Central memory CD8-positive, alpha-beta T cell (primary cell): ENCODE data around the gene AQP2.

Experiments
- ATAC-seq: fragments of 150-1000 bp; cut with Tn5 transposase; replicated peaks from 2 replicates; pipeline ENCODE4 v1.10.0; 2022; ENCODE audit warnings: mild to moderate bottlenecking, moderate FRiP score, moderate number of reproducible peaks; ENCODE audit not compliant: poor library complexity, severe bottlenecking; ENCODE audit errors: extremely low read depth
- DNase-seq, 2 donors: peaks; one replicate each; pipeline ENCODE4 v3.0.0; 2021; ENCODE audit warnings: low spot score in 2 of 2
- H3K27ac Mint-ChIP-seq: one replicate; pipeline ENCODE4 v1.8.0; 2022; ENCODE audit warnings: low read depth, mild to moderate bottlenecking, moderate library complexity, mixed read lengths
- H3K27me3 Mint-ChIP-seq: one replicate; pipeline ENCODE4 v1.8.0; 2022; ENCODE audit warnings: mixed read lengths
- H3K36me3 Mint-ChIP-seq: one replicate; pipeline ENCODE4 v1.8.0; 2022; ENCODE audit warnings: mild to moderate bottlenecking, moderate library complexity, mixed read lengths; ENCODE audit not compliant: insufficient read depth
- H3K4me1 Mint-ChIP-seq: one replicate; pipeline ENCODE4 v1.8.0; 2022; ENCODE audit warnings: mixed read lengths
- H3K4me3 Mint-ChIP-seq: one replicate; pipeline ENCODE4 v1.8.0; 2022; ENCODE audit warnings: mild to moderate bottlenecking, moderate library complexity, mixed read lengths
- H3K9me3 Mint-ChIP-seq: one replicate; pipeline ENCODE4 v1.8.0; 2022; ENCODE audit warnings: mixed read lengths

Gene AQP2

GRCh38 chr12:49937639-49938300 lies 12.8 kb upstream of the AQP2 start:
- DNase-seq (no peak), ATAC-seq (no peak)
- Mint-ChIP-seq H3K9me3 (no peaks in the 10 kb centered on the region), H3K36me3 (no peaks in the 10 kb centered on the region), H3K4me1 (no peaks in the 10 kb centered on the region), H3K27ac (no peak overlapping the region), H3K27me3 (no peaks in the 10 kb centered on the region), H3K4me3 (no peak overlapping the region)

- H3K4me3 Mint-ChIP-seq: no peak overlapping the region
- no peak for ATAC-seq
- H3K9me3 Mint-ChIP-seq: no peaks in the 10 kb centered on the region
- no peak overlapping the region for H3K27ac Mint-ChIP-seq
- H3K27me3 Mint-ChIP-seq: no peaks in the 10 kb centered on the region
- no peaks in the 10 kb centered on the region for H3K4me1 Mint-ChIP-seq
- no peaks in the 10 kb centered on the region for H3K36me3 Mint-ChIP-seq
- DNase-seq: no peak
Observed at GRCh38 chr12:49939307-49939706, 11.2 kb upstream of the AQP2 start.

GRCh38 chr12:49939707-49940106 lies 10.8 kb upstream of the AQP2 start:
- H3K27ac Mint-ChIP-seq: no peak overlapping the region
- ATAC-seq (no peak), DNase-seq (no peak)
- H3K4me3 Mint-ChIP-seq: no peak overlapping the region
- H3K36me3 Mint-ChIP-seq: no peaks in the 10 kb centered on the region
- H3K4me1 Mint-ChIP-seq: no peaks in the 10 kb centered on the region
- no peaks in the 10 kb centered on the region for H3K27me3 Mint-ChIP-seq
- no peaks in the 10 kb centered on the region for H3K9me3 Mint-ChIP-seq

GRCh38 chr12:49941556-49942511 lies 8.7 kb upstream of the AQP2 start:
- H3K4me1 Mint-ChIP-seq: peaks cover 9% of the 10 kb centered on the region
- DNase-seq (no peak), ATAC-seq (no peak)
- H3K36me3 Mint-ChIP-seq: peaks cover 3% of the 10 kb centered on the region
- no peaks in the 10 kb centered on the region for H3K9me3 Mint-ChIP-seq
- no peaks in the 10 kb centered on the region for H3K27me3 Mint-ChIP-seq
- H3K4me3 Mint-ChIP-seq: no peak overlapping the region
- no peak overlapping the region for H3K27ac Mint-ChIP-seq

GRCh38 chr12:49942512-49942893 lies 8.0 kb upstream of the AQP2 start:
- H3K36me3 Mint-ChIP-seq: peaks cover 3% of the 10 kb centered on the region
- ATAC-seq: no peak
- no peaks in the 10 kb centered on the region for H3K9me3 Mint-ChIP-seq
- no peaks in the 10 kb centered on the region for H3K27me3 Mint-ChIP-seq
- H3K27ac Mint-ChIP-seq: no peak overlapping the region
- DNase-seq: no peak
- peaks cover 9% of the 10 kb centered on the region for H3K4me1 Mint-ChIP-seq
- no peak overlapping the region for H3K4me3 Mint-ChIP-seq

GRCh38 chr12:49942921-49943624 lies 7.5 kb upstream of the AQP2 start:
- H3K27ac Mint-ChIP-seq: no peak overlapping the region
- H3K4me3 Mint-ChIP-seq: no peak overlapping the region
- peaks cover 3% of the 10 kb centered on the region for H3K36me3 Mint-ChIP-seq
- no peak for ATAC-seq
- H3K4me1 Mint-ChIP-seq: peaks cover 9% of the 10 kb centered on the region
- H3K9me3 Mint-ChIP-seq: no peaks in the 10 kb centered on the region
- DNase-seq: no peak
- H3K27me3 Mint-ChIP-seq: no peaks in the 10 kb centered on the region

GRCh38 chr12:49943625-49943960 lies 6.9 kb upstream of the AQP2 start:
- H3K27me3 Mint-ChIP-seq: peaks cover 4% of the 10 kb centered on the region
- peaks cover 9% of the 10 kb centered on the region for H3K4me1 Mint-ChIP-seq
- H3K4me3 Mint-ChIP-seq: no peak overlapping the region
- H3K9me3 Mint-ChIP-seq: no peaks in the 10 kb centered on the region
- no peak for DNase-seq
- no peak for ATAC-seq
- no peak overlapping the region for H3K27ac Mint-ChIP-seq
- H3K36me3 Mint-ChIP-seq: peaks cover 3% of the 10 kb centered on the region

GRCh38 chr12:49944046-49944445 lies 6.5 kb upstream of the AQP2 start:
- no peak for ATAC-seq
- Mint-ChIP-seq H3K36me3 (peaks cover 3% of the 10 kb centered on the region), H3K9me3 (no peaks in the 10 kb centered on the region), H3K27me3 (peaks cover 8% of the 10 kb centered on the region), H3K27ac (no peak overlapping the region), H3K4me1 (peaks cover 9% of the 10 kb centered on the region), H3K4me3 (no peak overlapping the region)
- no peak for DNase-seq

- H3K27ac Mint-ChIP-seq: peak overlapping the region; percentile 90
- H3K27me3 Mint-ChIP-seq: peaks cover 15% of the 10 kb centered on the region
- H3K4me1 Mint-ChIP-seq: peaks cover 9% of the 10 kb centered on the region
- no peak for DNase-seq
- H3K9me3 Mint-ChIP-seq: no peaks in the 10 kb centered on the region
- no peak overlapping the region for H3K4me3 Mint-ChIP-seq
- no peak for ATAC-seq
- H3K36me3 Mint-ChIP-seq: peaks cover 5% of the 10 kb centered on the region
Observed at GRCh38 chr12:49944718-49945117, 5.8 kb upstream of the AQP2 start.

- H3K27ac Mint-ChIP-seq: peak overlapping the region; percentile 90
- H3K27me3 Mint-ChIP-seq: peaks cover 23% of the 10 kb centered on the region
Observed at GRCh38 chr12:49945394-49946080, 5.0 kb upstream of the AQP2 start.

GRCh38 chr12:49946086-49946485 lies 4.5 kb upstream of the AQP2 start:
- H3K27me3 Mint-ChIP-seq: peaks cover 25% of the 10 kb centered on the region
- H3K4me3 Mint-ChIP-seq: peak overlapping the region; percentile 70
- peaks cover 9% of the 10 kb centered on the region for H3K4me1 Mint-ChIP-seq
- no peak for ATAC-seq
- no peak for DNase-seq
- peaks cover 5% of the 10 kb centered on the region for H3K36me3 Mint-ChIP-seq
- peak overlapping the region; percentile 90 for H3K27ac Mint-ChIP-seq
- no peaks in the 10 kb centered on the region for H3K9me3 Mint-ChIP-seq

More at GRCh38 chr12:49945394-49946080, 5.0 kb upstream of the AQP2 start:
- Mint-ChIP-seq H3K36me3 (peaks cover 5% of the 10 kb centered on the region), H3K9me3 (no peaks in the 10 kb centered on the region), H3K4me3 (peak overlapping the region; percentile 70), H3K4me1 (peaks cover 9% of the 10 kb centered on the region)
- peak; percentile 63 to 69 for DNase-seq
- peak; percentile 99 for ATAC-seq

GRCh38 chr12:49946497-49946896 lies 4.0 kb upstream of the AQP2 start:
- DNase-seq: no peak
- Mint-ChIP-seq H3K4me1 (peaks cover 9% of the 10 kb centered on the region), H3K9me3 (no peaks in the 10 kb centered on the region), H3K27ac (no peak overlapping the region), H3K27me3 (peaks cover 25% of the 10 kb centered on the region), H3K4me3 (no peak overlapping the region), H3K36me3 (peaks cover 5% of the 10 kb centered on the region)
- no peak for ATAC-seq
